IMR-90 (cell line): ENCODE results near the gene DAZ1.
"Not testable (repeated sequence)": the region's sequence is repeated elsewhere in the genome, so short reads cannot be mapped to it uniquely, and the experiment has no call there.

ENCODE experiments used
- BHLHE40 ChIP-seq: fragments of 150-350 bp; IDR thresholded peaks from 2 replicates; pipeline ENCODE4 v1.6.1; 2016; ENCODE audit warnings: mild to moderate bottlenecking, low read depth, low read length
- CEBPB ChIP-seq: IDR thresholded peaks from 2 replicates; pipeline ENCODE4 v1.6.1; 2012; ENCODE audit warnings: low read depth, low read length, improper control_type of control experiment
- CHD1 ChIP-seq: IDR thresholded peaks from 2 replicates; pipeline ENCODE4 v1.6.1; 2012; ENCODE audit warnings: low read depth, low read length, improper control_type of control experiment
- FOS ChIP-seq: fragments of 150-350 bp; IDR thresholded peaks from 2 replicates; pipeline ENCODE4 v1.6.1; 2016; ENCODE audit warnings: low read depth, low read length
- MAFK ChIP-seq: IDR thresholded peaks from 2 replicates; pipeline ENCODE4 v1.6.1; 2012; ENCODE audit warnings: low read depth, low read length, improper control_type of control experiment
- NFE2L2 ChIP-seq: fragments of 150-350 bp; IDR thresholded peaks from 2 replicates; pipeline ENCODE4 v1.6.1; 2016; ENCODE audit warnings: low read depth, mild to moderate bottlenecking, low read length
- POLR2A ChIP-seq: IDR thresholded peaks from 2 replicates; pipeline ENCODE4 v1.6.1; 2012; ENCODE audit warnings: mild to moderate bottlenecking, low read depth, low read length
- RAD21 ChIP-seq: IDR thresholded peaks from 2 replicates; pipeline ENCODE4 v1.6.1; 2012; ENCODE audit warnings: low read length, improper control_type of control experiment
- SMC3 ChIP-seq: fragments of 150-350 bp; IDR thresholded peaks from 2 replicates; pipeline ENCODE4 v1.6.1; 2016; ENCODE audit warnings: low read depth, mild to moderate bottlenecking, antibody characterized with exemption, low read length, moderate library complexity
- TF ChIP-seq, protein P1 (sequence below): conservative IDR thresholded peaks from 2 replicates; pipeline ENCODE4 v1.5.1; 2012; ENCODE audit warnings: mild to moderate bottlenecking, low read depth, low read length, improper control_type of control experiment
- TF ChIP-seq, protein P2 (sequence below): fragments of 150-350 bp; IDR thresholded peaks from 2 replicates; pipeline ENCODE4 v1.6.1; 2017; ENCODE audit warnings: mild to moderate bottlenecking, antibody characterized with exemption, low read length, low read depth

DNA sequence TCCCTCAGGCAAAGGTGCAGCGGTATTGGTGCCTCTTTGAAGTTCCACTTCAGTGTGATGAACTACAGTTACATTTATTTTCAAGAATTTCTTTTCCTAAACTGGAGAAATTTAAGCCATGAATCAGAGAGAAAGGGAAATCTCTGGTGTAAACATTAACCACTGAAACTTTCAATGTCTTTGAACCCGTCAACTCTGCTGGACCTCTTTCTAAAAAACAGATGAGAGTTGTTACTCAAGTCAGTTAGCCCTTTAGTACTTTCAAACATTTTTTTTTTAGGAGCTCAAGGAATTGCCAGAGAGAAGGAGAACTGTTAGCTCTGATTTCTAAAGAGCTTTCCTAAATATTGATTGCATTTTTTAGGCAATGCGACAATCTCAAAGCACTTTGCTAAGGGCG lies 8.6 kb upstream of the DAZ1 start:
- not testable (repeated sequence) for TF ChIP-seq BHLHE40, NFE2L2, FOS, POLR2A, MAFK, CEBPB, CHD1, RAD21, SMC3
- TF ChIP-seq, protein P1, sequence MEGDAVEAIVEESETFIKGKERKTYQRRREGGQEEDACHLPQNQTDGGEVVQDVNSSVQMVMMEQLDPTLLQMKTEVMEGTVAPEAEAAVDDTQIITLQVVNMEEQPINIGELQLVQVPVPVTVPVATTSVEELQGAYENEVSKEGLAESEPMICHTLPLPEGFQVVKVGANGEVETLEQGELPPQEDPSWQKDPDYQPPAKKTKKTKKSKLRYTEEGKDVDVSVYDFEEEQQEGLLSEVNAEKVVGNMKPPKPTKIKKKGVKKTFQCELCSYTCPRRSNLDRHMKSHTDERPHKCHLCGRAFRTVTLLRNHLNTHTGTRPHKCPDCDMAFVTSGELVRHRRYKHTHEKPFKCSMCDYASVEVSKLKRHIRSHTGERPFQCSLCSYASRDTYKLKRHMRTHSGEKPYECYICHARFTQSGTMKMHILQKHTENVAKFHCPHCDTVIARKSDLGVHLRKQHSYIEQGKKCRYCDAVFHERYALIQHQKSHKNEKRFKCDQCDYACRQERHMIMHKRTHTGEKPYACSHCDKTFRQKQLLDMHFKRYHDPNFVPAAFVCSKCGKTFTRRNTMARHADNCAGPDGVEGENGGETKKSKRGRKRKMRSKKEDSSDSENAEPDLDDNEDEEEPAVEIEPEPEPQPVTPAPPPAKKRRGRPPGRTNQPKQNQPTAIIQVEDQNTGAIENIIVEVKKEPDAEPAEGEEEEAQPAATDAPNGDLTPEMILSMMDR = not testable (repeated sequence)
- TF ChIP-seq, protein P2, sequence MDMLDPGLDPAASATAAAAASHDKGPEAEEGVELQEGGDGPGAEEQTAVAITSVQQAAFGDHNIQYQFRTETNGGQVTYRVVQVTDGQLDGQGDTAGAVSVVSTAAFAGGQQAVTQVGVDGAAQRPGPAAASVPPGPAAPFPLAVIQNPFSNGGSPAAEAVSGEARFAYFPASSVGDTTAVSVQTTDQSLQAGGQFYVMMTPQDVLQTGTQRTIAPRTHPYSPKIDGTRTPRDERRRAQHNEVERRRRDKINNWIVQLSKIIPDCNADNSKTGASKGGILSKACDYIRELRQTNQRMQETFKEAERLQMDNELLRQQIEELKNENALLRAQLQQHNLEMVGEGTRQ = not testable (repeated sequence)
